A549 treated with Mapracorat at 1 μM for 4 hours (cell line): ENCODE measurements around the gene MINAR1. TPM values are rescaled to one million over a fixed set of nuclear protein-coding genes. Genes with fewer than 3 reads are reported as not detected.

Experiments
- total RNA-seq: library from RNA; stranded (reverse); fragments of 200-300 nt; extraction: Qiagen RNA extraction; gene quantifications from 5 replicates; pipeline ENCODE4 v1.2.3, GENCODE V29; 2022

The MINAR1 gene, protein sequence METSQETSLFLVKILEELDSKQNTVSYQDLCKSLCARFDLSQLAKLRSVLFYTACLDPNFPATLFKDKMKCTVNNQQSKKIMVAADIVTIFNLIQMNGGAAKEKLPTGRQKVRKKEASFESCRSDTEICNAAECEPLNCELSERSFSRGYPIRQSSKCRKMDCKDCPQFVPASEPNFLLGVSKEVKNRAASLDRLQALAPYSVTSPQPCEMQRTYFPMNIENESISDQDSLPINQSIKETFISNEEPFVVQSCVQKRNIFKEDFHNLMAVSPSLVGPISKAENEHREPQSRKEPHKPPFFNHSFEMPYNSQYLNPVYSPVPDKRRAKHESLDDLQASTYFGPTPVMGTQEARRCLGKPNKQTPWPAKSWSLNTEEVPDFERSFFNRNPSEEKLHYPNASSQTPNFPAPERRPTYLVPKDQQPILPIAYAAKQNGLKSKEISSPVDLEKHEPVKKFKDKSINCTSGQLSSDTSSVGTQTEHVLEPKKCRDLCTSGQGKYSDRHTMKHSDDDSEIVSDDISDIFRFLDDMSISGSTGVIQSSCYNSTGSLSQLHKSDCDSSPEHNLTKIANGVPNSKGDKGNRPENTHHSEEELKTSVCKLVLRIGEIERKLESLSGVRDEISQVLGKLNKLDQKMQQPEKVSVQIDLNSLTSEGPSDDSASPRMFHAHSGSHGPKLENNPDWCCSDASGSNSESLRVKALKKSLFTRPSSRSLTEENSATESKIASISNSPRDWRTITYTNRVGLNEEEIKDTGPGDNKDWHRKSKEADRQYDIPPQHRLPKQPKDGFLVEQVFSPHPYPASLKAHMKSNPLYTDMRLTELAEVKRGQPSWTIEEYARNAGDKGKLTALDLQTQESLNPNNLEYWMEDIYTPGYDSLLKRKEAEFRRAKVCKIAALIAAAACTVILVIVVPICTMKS
- 0.30 to 0.57 TPM (median 0.47 TPM) in 5 replicates for total RNA-seq

DNA sequence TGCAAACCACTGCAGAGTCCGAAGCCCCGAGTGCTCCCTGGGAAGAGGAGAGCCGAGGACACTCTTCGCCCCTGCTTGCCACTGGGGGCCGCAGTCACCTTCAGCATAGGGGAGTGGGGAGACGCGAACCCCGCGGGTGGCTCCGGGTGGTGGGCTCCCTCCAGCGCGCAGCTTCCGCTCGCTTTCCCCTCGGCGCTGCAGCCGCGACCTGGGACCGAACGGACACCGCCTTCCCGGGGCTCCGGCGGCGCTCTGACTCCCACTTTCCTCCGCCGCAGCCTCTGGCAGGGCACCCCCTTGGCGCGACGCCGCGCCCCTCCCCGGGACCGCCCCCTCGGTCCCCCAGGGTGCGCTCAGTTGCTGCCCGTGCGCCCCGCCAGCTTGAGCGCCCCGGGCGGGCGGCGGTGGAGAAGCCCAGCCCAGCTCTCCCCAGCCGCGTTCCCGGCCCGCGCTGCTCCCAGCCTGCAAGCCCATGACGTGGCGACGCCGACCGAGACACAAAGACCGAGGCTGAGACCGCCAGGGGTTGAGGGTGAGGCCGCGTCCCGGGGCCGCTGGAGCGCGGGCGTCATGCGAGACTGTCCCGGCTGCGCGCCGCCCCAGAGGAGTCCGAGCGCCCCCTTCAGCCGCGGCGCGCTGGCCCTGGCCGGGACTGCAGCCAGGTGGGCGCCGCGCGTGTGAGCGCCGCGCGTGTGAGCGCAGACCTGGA is at the start of gene MINAR1:
Gene MINAR1 (plus strand): TSS at position 701 of the 709 bp plus-strand sequence. CDS start 23,812 bp downstream, outside the sequence.

Other genes starting within 250 kb of the MINAR1 start
- not detected in 5 replicates for gene ANKRD34C, start 149.6 kb upstream of the MINAR1 start, total RNA-seq
- gene TMED3, start 121.2 kb upstream of the MINAR1 start, total RNA-seq, result 155 to 196 TPM (median 194 TPM) in 5 replicates